ENCODE results near the gene ST3GAL5.

Gene ST3GAL5

GRCh38 chr2:85790032-85790431 is 98.8 kb downstream of the ST3GAL5 start:
- H3K27ac ChIP-seq (ENCODE audit: low read length): no peak overlapping the region
- H3K36me3 ChIP-seq (ENCODE audit: control insufficient read depth in 1 of 2, insufficient read depth in 2 of 2, low read length in 2 of 2): no peaks in the 10 kb centered on the region
- H3K4me3 ChIP-seq (ENCODE audit: low read depth in 1 of 2, low read length in 2 of 2): no peak overlapping the region
- peaks cover 9 to 39% of the 10 kb centered on the region in 2 donors for H3K4me1 ChIP-seq (ENCODE audit: control insufficient read depth in 1 of 2, insufficient read depth in 2 of 2, low read length in 2 of 2)
- H3K9me3 ChIP-seq (ENCODE audit: control insufficient read depth in 1 of 2, low read length in 2 of 2): no peaks in the 10 kb centered on the region
- H3K27me3 ChIP-seq (ENCODE audit: low read depth, low read length): no peaks in the 10 kb centered on the region

GRCh38 chr2:85789271-85789670 is 99.5 kb downstream of the ST3GAL5 start:
- H3K4me3 ChIP-seq (ENCODE audit: low read depth in 1 of 2, low read length in 2 of 2): no peak overlapping the region
- H3K27me3 ChIP-seq (ENCODE audit: low read depth, low read length): no peaks in the 10 kb centered on the region
- H3K4me1 ChIP-seq (ENCODE audit: control insufficient read depth in 1 of 2, insufficient read depth in 2 of 2, low read length in 2 of 2): peaks cover 9 to 37% of the 10 kb centered on the region in 2 donors
- H3K27ac ChIP-seq (ENCODE audit: low read length): no peak overlapping the region
- H3K9me3 ChIP-seq (ENCODE audit: control insufficient read depth in 1 of 2, low read length in 2 of 2): no peaks in the 10 kb centered on the region
- H3K36me3 ChIP-seq (ENCODE audit: control insufficient read depth in 1 of 2, insufficient read depth in 2 of 2, low read length in 2 of 2): no peaks in the 10 kb centered on the region

GRCh38 chr2:85788603-85789002 is 100.2 kb downstream of the ST3GAL5 start:
- H3K4me3 ChIP-seq (ENCODE audit: low read depth in 1 of 2, low read length in 2 of 2): no peak overlapping the region
- no peaks in the 10 kb centered on the region for H3K27me3 ChIP-seq (ENCODE audit: low read depth, low read length)
- H3K27ac ChIP-seq (ENCODE audit: low read length): no peak overlapping the region
- H3K4me1 ChIP-seq (ENCODE audit: control insufficient read depth in 1 of 2, insufficient read depth in 2 of 2, low read length in 2 of 2): peaks cover 9 to 37% of the 10 kb centered on the region in 2 donors
- H3K9me3 ChIP-seq (ENCODE audit: control insufficient read depth in 1 of 2, low read length in 2 of 2): no peaks in the 10 kb centered on the region
- H3K36me3 ChIP-seq (ENCODE audit: control insufficient read depth in 1 of 2, insufficient read depth in 2 of 2, low read length in 2 of 2): no peaks in the 10 kb centered on the region

- no peak overlapping the region for H3K27ac ChIP-seq (ENCODE audit: low read length)
- H3K27me3 ChIP-seq (ENCODE audit: low read depth, low read length): no peaks in the 10 kb centered on the region
- H3K4me3 ChIP-seq (ENCODE audit: low read depth in 1 of 2, low read length in 2 of 2): no peak overlapping the region
- no peaks in the 10 kb centered on the region for H3K36me3 ChIP-seq (ENCODE audit: control insufficient read depth in 1 of 2, insufficient read depth in 2 of 2, low read length in 2 of 2)
- peaks cover 9 to 32% of the 10 kb centered on the region in 2 donors for H3K4me1 ChIP-seq (ENCODE audit: control insufficient read depth in 1 of 2, insufficient read depth in 2 of 2, low read length in 2 of 2)
- no peaks in the 10 kb centered on the region for H3K9me3 ChIP-seq (ENCODE audit: control insufficient read depth in 1 of 2, low read length in 2 of 2)
Observed at GRCh38 chr2:85787981-85788340, 100.8 kb downstream of the ST3GAL5 start.

GRCh38 chr2:85787282-85787980 is 101.4 kb downstream of the ST3GAL5 start:
- H3K27me3 ChIP-seq (ENCODE audit: low read depth, low read length): no peaks in the 10 kb centered on the region
- no peaks in the 10 kb centered on the region for H3K9me3 ChIP-seq (ENCODE audit: control insufficient read depth in 1 of 2, low read length in 2 of 2)
- no peak overlapping the region for H3K4me3 ChIP-seq (ENCODE audit: low read depth in 1 of 2, low read length in 2 of 2)
- H3K36me3 ChIP-seq (ENCODE audit: control insufficient read depth in 1 of 2, insufficient read depth in 2 of 2, low read length in 2 of 2): no peaks in the 10 kb centered on the region
- H3K4me1 ChIP-seq (ENCODE audit: control insufficient read depth in 1 of 2, insufficient read depth in 2 of 2, low read length in 2 of 2): peaks cover 7 to 26% of the 10 kb centered on the region in 2 donors
- no peak overlapping the region for H3K27ac ChIP-seq (ENCODE audit: low read length)
